ENCODE measurements around the gene MGST1.

MGST1 gene

DNA sequence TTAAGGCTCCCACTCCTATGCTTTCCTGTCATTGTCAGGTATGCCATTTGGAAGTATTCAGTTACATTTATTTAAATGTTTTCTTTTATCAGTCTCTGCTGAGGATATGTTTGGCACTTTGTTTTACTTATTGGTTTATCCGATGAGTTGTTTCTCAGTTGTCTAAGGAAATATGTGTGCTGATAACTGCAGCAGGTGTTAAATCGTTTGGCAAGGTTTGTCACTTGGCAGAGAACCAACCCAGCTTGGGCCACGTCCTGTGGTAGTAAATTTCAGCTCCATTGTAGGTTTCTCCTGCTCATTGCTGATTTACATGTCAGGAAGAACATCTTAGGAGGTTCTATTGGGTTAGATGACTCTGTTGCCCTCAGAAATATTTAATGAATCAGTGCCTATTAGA lies 22.0 kb upstream of the MGST1 start:
- H3K27me3 ChIP-seq (ENCODE audit: insufficient read depth, low read depth, severe bottlenecking): no peaks in the 10 kb centered on the region
- no peak overlapping the region for H3K27ac ChIP-seq
- no peak for DNase-seq
- no peaks in the 10 kb centered on the region for H3K36me3 ChIP-seq
- no peak overlapping the region for H3K4me3 ChIP-seq (ENCODE audit: low read depth, low read length)
- peaks cover 5% of the 10 kb centered on the region for H3K9me3 ChIP-seq (ENCODE audit: severe bottlenecking)
- TF ChIP-seq, protein P1, sequence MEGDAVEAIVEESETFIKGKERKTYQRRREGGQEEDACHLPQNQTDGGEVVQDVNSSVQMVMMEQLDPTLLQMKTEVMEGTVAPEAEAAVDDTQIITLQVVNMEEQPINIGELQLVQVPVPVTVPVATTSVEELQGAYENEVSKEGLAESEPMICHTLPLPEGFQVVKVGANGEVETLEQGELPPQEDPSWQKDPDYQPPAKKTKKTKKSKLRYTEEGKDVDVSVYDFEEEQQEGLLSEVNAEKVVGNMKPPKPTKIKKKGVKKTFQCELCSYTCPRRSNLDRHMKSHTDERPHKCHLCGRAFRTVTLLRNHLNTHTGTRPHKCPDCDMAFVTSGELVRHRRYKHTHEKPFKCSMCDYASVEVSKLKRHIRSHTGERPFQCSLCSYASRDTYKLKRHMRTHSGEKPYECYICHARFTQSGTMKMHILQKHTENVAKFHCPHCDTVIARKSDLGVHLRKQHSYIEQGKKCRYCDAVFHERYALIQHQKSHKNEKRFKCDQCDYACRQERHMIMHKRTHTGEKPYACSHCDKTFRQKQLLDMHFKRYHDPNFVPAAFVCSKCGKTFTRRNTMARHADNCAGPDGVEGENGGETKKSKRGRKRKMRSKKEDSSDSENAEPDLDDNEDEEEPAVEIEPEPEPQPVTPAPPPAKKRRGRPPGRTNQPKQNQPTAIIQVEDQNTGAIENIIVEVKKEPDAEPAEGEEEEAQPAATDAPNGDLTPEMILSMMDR (IDR thresholded peaks at IDR 0.05; ENCODE audit: low read depth, low read length): no peak

- TF ChIP-seq, protein P1 (IDR thresholded peaks at IDR 0.05; ENCODE audit: low read depth, low read length): no peak
- H3K4me3 ChIP-seq (ENCODE audit: low read depth, low read length): no peak overlapping the region
- no peak for DNase-seq
- no peaks in the 10 kb centered on the region for H3K27me3 ChIP-seq (ENCODE audit: insufficient read depth, low read depth, severe bottlenecking)
- no peak overlapping the region for H3K27ac ChIP-seq
- peaks cover 5% of the 10 kb centered on the region for H3K9me3 ChIP-seq (ENCODE audit: severe bottlenecking)
- no peaks in the 10 kb centered on the region for H3K36me3 ChIP-seq
Observed at GRCh38 chr12:16327963-16328362, 19.5 kb upstream of the MGST1 start.

GRCh38 chr12:16329594-16329993 lies 17.9 kb upstream of the MGST1 start:
- no peak overlapping the region for H3K4me3 ChIP-seq (ENCODE audit: low read depth, low read length)
- no peaks in the 10 kb centered on the region for H3K27me3 ChIP-seq (ENCODE audit: insufficient read depth, low read depth, severe bottlenecking)
- no peaks in the 10 kb centered on the region for H3K36me3 ChIP-seq
- DNase-seq: no peak
- peaks cover 5% of the 10 kb centered on the region for H3K9me3 ChIP-seq (ENCODE audit: severe bottlenecking)
- TF ChIP-seq, protein P1 (IDR thresholded peaks at IDR 0.05; ENCODE audit: low read depth, low read length): no peak
- no peak overlapping the region for H3K27ac ChIP-seq

GRCh38 chr12:16330560-16330959 lies 16.9 kb upstream of the MGST1 start:
- TF ChIP-seq, protein P1 (IDR thresholded peaks at IDR 0.05; ENCODE audit: low read depth, low read length): no peak
- H3K9me3 ChIP-seq (ENCODE audit: severe bottlenecking): peaks cover 5% of the 10 kb centered on the region
- H3K27ac ChIP-seq: no peak overlapping the region
- H3K27me3 ChIP-seq (ENCODE audit: insufficient read depth, low read depth, severe bottlenecking): no peaks in the 10 kb centered on the region
- H3K36me3 ChIP-seq: no peaks in the 10 kb centered on the region
- no peak for DNase-seq
- H3K4me3 ChIP-seq (ENCODE audit: low read depth, low read length): no peak overlapping the region

- TF ChIP-seq, protein P1 (IDR thresholded peaks at IDR 0.05; ENCODE audit: low read depth, low read length): no peak
- Histone ChIP-seq H3K9me3 (ENCODE audit: severe bottlenecking) (peaks cover 5% of the 10 kb centered on the region), H3K27ac (no peak overlapping the region), H3K36me3 (no peaks in the 10 kb centered on the region), H3K27me3 (ENCODE audit: insufficient read depth, low read depth, severe bottlenecking) (no peaks in the 10 kb centered on the region), H3K4me3 (ENCODE audit: low read depth, low read length) (no peak overlapping the region)
- DNase-seq: no peak
Observed at GRCh38 chr12:16331998-16332397, 15.4 kb upstream of the MGST1 start.

DNA sequence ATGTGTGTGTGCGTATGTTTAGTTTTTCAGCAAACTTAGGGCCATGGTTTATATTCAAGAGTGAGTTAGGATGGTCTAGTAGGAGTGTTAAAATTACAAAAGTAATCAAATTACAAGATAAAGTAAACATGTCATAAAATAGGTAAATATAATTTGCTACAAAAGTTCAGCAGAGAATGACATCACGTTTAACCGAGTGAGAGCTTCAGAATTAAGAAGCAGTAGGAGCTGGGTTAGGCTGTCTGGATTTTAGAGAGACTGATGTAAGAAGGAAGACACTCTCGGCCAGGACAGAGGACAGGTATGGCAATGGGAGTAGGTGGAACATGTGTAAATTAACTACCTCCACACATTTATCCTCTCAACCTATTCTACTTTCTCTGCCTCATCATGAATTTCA lies 11.6 kb upstream of the MGST1 start:
- no peak for DNase-seq
- H3K27ac ChIP-seq: no peak overlapping the region
- no peaks in the 10 kb centered on the region for H3K27me3 ChIP-seq (ENCODE audit: insufficient read depth, low read depth, severe bottlenecking)
- H3K9me3 ChIP-seq (ENCODE audit: severe bottlenecking): no peaks in the 10 kb centered on the region
- TF ChIP-seq, protein P1 (IDR thresholded peaks at IDR 0.05; ENCODE audit: low read depth, low read length): no peak
- H3K36me3 ChIP-seq: no peaks in the 10 kb centered on the region
- H3K4me3 ChIP-seq (ENCODE audit: low read depth, low read length): no peak overlapping the region

All from WERI-Rb-1 (cell line).